Hepatocyte (in vitro differentiated cells): ENCODE data around the gene ZCCHC24.

Experiments
- EZH2 ChIP-seq: fragments of 200-600 bp; sonication (generic); IDR thresholded peaks from 2 replicates; pipeline ENCODE4 v1.6.1; 2016; ENCODE audit warnings: antibody characterized with exemption, mild to moderate bottlenecking, borderline replicate concordance
- TF ChIP-seq, protein P1 (sequence below): fragments of 200-600 bp; sonication (generic); IDR thresholded peaks from 2 replicates; pipeline ENCODE4 v1.5.1; 2016; ENCODE audit warnings: antibody characterized with exemption, mild to moderate bottlenecking; ENCODE audit not compliant: poor library complexity

DNA sequence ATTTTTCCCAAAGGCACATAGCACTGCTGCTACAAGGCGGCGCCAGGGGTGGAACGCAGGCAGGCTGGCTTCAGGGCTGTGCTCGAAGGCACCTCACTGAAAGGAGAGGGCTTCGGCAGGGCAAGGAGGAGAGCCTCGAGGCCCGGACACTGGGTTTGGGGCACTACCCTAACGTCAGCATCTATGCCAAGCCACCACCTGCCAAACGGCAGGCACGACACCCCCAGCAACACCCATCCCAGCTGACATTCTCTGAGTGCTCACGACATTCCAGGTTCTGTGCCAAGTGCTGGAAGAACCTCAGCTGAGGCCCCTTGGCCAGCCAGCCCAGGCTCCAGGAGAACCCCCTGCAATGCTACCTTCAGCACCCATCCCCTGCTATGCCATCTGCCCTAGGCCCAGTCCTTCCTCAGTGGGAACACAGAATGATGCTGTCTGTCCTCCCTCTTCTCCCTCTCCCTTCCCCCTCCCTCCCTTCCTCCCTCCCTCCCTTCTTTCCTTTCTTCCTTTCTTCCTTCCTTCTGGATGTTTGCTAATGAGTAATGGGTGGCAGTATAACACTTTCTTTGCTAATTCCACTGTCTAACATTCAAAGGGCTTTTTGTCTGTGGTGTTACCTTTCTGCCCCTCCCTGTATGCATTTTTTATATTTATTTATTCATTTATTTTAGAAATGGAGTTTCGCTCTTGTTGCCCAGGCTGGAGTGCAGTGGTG, 24.3 kb downstream of the ZCCHC24 start:
- TF ChIP-seq, protein P1, sequence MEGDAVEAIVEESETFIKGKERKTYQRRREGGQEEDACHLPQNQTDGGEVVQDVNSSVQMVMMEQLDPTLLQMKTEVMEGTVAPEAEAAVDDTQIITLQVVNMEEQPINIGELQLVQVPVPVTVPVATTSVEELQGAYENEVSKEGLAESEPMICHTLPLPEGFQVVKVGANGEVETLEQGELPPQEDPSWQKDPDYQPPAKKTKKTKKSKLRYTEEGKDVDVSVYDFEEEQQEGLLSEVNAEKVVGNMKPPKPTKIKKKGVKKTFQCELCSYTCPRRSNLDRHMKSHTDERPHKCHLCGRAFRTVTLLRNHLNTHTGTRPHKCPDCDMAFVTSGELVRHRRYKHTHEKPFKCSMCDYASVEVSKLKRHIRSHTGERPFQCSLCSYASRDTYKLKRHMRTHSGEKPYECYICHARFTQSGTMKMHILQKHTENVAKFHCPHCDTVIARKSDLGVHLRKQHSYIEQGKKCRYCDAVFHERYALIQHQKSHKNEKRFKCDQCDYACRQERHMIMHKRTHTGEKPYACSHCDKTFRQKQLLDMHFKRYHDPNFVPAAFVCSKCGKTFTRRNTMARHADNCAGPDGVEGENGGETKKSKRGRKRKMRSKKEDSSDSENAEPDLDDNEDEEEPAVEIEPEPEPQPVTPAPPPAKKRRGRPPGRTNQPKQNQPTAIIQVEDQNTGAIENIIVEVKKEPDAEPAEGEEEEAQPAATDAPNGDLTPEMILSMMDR = no peak
- no peak for TF ChIP-seq EZH2
